KBM-7 (cell line): ENCODE data around the gene SPOCK1.

Experiments
- DNase-seq: peaks from one replicate; pipeline ENCODE4 v3.0.0-alpha.2; 2015
- in situ Hi-C: fragments of 300-500 bp; cut with MboI; formaldehyde crosslinking; loops from 2 replicates; pipeline ENCODE4 v1.14.3; 2020; ENCODE audit warnings: low sequenced_read_pairs, low pct_unique_long_range_greater_than_20kb, mixed read lengths

Gene SPOCK1

GRCh38 chr5:137126829-137127228 is 372.3 kb downstream of the SPOCK1 start:
- DNase-seq = no peak
- in situ Hi-C loops = no loop called here

DNA sequence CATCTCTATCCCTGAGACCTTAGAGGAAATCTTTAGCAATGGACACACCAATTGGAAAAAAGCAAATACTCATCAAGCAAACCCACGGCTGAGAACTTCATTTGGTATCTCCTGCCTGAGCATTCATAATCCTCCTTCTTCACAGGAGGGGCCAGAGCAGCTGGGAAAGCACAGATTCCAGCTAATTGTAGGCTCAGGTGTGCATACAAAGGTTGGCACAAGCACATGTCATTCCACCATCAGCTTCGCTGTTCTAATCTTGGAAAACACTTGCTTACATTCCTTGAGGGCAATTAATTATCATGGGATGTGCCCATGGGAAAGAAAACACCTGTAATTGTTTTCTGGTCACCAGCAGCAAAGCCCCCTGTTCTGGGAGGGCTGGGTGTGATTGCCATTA is 376.6 kb downstream of the SPOCK1 start:
- DNase-seq = no peak
- in situ Hi-C loops = no loop called here

DNA sequence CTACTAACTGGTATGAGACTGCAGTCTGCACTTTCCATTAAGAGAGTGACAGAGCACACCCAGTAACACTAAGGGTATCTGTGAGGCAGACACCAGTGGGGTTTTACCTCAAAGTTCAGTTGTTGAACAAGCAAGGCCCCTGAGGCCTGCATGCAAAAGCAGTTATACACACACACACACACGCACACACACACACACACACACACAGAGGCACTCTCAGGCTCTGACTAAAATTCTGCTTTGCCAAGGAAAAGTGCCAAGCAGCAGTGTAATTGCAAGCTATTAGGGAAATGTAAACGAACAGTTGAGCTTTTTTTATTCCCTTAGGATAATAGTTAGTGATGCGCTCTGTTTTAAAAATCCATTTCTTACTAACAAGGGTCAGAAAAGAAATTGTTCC is 377.1 kb downstream of the SPOCK1 start:
- in situ Hi-C loops = no loop called here
- DNase-seq = no peak

GRCh38 chr5:137119321-137119720 is 379.8 kb downstream of the SPOCK1 start:
- DNase-seq = no peak

GRCh38 chr5:137118629-137119028 is 380.5 kb downstream of the SPOCK1 start:
- in situ Hi-C loops = no loop called here

More at GRCh38 chr5:137119321-137119720, 379.8 kb downstream of the SPOCK1 start:
- in situ Hi-C loops = no loop called here

DNA sequence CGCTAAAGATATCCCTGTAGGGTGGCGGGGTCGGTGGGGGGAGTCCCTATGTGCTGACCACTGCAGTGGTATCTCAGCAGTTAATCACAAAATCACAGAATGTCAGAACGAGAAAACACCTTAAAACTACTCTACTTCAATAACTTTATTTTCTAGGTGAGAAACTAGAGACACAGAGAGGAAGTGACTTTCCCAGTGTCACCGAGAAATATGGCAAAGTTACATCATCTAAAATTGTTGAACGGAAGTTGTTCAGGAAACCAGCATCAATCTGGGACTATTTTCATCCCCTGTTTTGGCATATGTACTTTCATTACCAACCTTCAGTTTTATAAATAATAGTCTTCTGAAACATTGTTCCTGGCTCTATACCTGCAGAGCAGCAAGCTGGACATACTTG is 384.0 kb downstream of the SPOCK1 start:
- in situ Hi-C loops = no loop called here
- peak; percentile 3 for DNase-seq

More at GRCh38 chr5:137118629-137119028, 380.5 kb downstream of the SPOCK1 start:
- no peak for DNase-seq

- in situ Hi-C loops = no loop called here
- no peak for DNase-seq
These were observed 384.6 kb downstream of the SPOCK1 start for GRCh38 chr5:137114529-137114928.

DNA sequence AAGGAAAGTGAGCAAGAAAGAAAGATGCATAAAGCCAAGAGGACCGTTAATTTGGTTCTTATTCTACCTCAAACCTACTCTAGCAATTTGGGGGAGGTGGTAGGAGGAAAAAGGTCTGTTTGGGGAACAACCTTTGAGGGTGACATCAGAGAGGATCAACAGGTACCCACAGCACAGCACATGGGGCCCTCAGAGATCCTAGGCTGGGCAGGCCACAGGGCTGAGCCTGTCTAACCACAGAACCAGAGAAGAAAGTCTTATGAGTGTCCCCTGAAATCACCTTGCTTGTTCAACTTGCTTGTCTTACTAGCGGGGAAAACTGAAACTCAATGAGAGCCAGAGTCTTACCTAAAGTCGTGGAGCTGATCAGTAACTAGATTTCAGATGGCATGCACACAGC is 385.2 kb downstream of the SPOCK1 start:
- DNase-seq = no peak
- in situ Hi-C loops = no loop called here

DNA sequence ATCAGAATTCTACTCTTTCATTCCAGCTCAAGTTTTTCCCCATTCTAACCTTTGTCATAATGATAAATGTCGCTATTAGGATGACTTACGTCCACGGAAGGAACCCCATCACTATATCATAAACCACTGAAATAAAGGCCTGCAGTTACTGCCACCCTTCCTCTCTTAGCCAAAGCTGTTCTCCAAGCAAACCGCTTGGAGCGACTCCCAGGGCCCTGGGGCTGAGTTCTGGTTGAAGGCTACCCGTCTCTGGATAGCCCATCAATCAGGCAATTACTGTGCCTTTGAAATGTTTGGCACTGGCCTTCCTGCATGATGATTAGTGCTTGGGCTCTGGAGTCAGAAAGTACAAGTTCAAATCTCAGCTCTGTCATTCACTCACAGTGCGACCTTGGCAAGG is 386.0 kb downstream of the SPOCK1 start:
- in situ Hi-C loops = no loop called here
- no peak for DNase-seq

DNA sequence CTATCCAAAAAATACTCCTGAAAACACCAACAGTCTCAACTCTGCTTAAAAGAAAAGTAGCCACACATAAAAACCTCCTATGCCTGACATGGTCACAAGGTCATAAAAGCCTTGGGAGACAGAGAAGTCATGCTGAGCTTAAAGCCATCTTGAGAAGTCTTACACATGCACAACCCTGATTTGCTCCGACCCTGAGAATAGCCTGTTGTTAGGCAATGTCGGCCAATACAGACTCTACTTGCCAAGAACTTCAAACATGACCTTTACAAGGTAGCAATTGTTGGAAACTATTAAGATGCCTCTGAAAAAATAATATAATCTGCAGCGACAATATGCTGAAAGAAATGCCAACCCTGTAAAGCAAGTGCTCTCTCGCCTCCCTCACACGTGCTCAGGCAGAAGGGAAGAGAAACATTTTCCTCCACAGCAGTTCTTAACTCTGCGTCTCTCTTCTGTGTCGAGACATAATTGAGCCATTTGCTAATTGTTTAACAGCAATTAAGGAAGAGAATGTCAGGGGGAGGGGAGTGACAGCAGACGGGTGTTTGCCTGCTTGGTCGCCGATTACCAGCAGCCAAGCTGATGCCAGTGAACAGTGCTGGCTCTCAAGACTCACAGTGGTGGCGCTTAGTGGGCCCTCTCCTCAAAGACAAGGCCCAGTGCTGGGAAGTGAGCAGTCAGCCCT is 393.6 kb downstream of the SPOCK1 start:
- in situ Hi-C loops = no loop called here
- no peak for DNase-seq

- in situ Hi-C loops = no loop called here
- DNase-seq = no peak
These were observed 397.6 kb downstream of the SPOCK1 start for GRCh38 chr5:137101544-137101943.

- in situ Hi-C loops = no loop called here
These were observed 399.5 kb downstream of the SPOCK1 start for GRCh38 chr5:137099651-137100050.

GRCh38 chr5:137098663-137099062 is 400.5 kb downstream of the SPOCK1 start:
- in situ Hi-C loops = no loop called here
- DNase-seq = no peak

More at GRCh38 chr5:137099651-137100050, 399.5 kb downstream of the SPOCK1 start:
- no peak for DNase-seq

GRCh38 chr5:137098238-137098637 is 400.9 kb downstream of the SPOCK1 start:
- DNase-seq = no peak
- in situ Hi-C loops = no loop called here

DNA sequence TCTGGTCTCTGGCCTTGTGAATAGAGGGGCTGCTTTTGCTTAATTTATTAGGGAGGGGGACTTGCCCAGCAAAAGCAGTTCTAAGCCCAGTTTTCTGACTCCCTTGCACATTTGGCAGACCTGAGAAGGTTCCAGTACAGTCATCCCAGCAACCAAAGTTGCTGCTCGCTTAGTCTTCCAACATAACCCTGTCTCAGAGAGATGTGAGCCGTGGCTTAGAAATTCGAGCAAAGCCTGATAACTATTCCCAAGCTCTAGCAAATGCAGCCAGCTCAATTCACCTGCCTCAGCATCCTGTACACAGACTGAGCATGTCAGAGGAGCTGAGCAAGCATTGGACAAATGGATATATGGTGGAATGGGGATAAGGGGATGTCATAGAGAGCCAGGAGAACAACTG is 401.9 kb downstream of the SPOCK1 start:
- in situ Hi-C loops = no loop called here
- DNase-seq = no peak

DNA sequence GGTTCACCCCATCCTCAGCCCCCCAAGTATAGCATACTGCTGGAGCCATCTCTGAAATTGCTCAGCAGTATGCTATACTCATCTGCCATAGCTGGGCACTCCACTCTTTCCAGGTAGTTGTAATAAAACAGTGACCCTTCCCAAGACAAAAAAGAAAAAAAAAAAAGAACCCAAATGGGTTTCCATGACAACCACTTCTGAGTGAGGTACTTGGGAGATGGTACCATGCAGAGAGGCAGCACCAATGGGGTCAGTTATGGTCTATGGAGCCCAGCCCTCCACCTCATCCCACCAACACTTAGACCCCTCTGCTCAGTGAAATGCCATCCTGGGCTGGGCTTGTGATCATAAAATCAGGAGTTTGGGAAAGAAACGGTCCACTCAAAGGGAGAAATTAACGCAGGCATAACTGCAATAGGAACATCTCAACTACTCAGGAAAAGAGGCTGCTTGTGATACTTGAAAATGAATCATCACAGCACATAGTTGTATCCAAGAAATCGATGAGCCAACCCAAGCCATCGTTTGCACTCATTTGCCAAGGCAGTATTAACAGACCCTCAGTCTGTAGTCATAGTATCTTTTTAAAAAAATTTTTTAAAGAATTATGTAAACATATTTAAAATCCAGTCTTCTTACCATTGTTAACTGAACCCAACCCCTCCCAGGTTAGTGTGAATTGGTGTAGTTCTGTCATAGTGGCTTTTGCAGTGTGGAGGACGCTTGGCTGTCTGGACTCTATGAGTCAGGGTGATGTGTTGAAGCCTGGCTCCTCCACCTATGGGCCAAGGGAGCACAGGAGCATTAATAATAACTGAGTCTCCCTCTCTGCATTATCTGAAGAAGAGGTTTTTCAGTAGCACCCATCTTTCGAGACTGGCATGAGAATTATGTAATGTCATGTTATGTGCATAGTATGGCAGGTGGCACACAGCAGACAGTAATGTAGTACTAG is 402.7 kb downstream of the SPOCK1 start:
- in situ Hi-C loops = no loop called here
- no peak for DNase-seq

DNA sequence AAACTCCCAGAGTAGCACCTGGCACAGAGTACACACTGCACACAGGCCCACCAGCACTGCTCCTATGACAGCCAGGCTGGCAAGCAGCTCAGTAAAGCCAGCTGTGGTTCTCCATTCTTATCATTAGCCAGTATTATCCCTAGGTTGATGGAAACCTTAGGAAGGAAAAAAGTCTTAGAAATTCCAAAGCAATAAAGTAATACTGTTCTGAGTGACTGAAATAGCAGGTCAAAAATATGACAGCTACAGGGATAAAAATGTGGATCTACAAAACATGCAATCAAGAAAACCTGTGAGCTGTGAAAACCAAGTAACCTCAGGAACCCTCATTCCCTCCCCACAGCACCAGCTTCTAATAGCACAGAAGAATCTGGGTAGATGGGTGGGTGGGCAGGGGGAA is 403.5 kb downstream of the SPOCK1 start:
- in situ Hi-C loops = no loop called here
- no peak for DNase-seq

DNA sequence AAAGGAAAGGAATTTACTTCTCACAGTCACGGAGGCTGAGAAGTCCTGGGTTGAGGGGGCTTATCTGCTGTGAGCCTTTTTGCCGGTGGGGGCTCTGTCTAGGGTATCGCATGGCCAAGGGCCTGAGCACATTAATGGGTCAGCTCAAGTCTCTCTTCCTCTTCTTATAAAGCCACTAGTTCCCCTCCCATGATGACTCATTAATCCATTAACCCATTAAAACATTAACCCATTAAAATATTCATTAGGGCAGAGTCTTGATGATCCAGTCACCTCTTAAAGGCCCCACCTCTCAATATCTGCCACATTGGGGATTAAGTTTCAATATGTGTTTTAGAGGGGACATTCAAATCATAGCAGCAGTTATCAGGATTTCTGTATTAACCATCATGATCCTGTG is 406.3 kb downstream of the SPOCK1 start:
- in situ Hi-C loops = no loop called here
- DNase-seq = no peak

- no peak for DNase-seq
- in situ Hi-C loops = no loop called here
These were observed 407.7 kb downstream of the SPOCK1 start for GRCh38 chr5:137091472-137091871.

- in situ Hi-C loops = no loop called here
- no peak for DNase-seq
These were observed 408.4 kb downstream of the SPOCK1 start for GRCh38 chr5:137090721-137091120.
